BE2C (cell line): ENCODE measurements around the gene NFATC1.

Experiments used
- DNase-seq: peaks from one replicate; pipeline ENCODE4 v3.0.0-alpha.2; 2020
- H3K27me3 ChIP-seq: fragments of 250-450 bp; sonication (Bioruptor Pico); 2 replicates; pipeline ENCODE4 v1.5.1; 2020; ENCODE audit warnings: mild to moderate bottlenecking
- H3K36me3 ChIP-seq: fragments of 250-450 bp; sonication (Bioruptor Pico); 2 replicates; pipeline ENCODE4 v1.5.1; 2020; ENCODE audit warnings: mild to moderate bottlenecking
- H3K4me1 ChIP-seq: fragments of 250-450 bp; sonication (Bioruptor Pico); 2 replicates; pipeline ENCODE4 v1.5.1; 2020
- H3K4me3 ChIP-seq: 2 replicates; pipeline ENCODE4 v1.5.1; 2011; ENCODE audit warnings: low read depth, low read length
- H3K9me3 ChIP-seq: fragments of 250-450 bp; sonication (Bioruptor Pico); 2 replicates; pipeline ENCODE4 v1.5.1; 2020
- CTCF ChIP-seq: IDR thresholded peaks from 2 replicates; pipeline ENCODE4 v1.5.1; 2012; ENCODE audit warnings: mild to moderate bottlenecking, low read depth, low read length

Gene NFATC1

GRCh38 chr18:79491081-79491551 is 95.4 kb downstream of the NFATC1 start:
- H3K4me1 ChIP-seq, result no peaks in the 10 kb centered on the region
- no peak overlapping the region for H3K4me3 ChIP-seq
- DNase-seq, result no peak
- no peaks in the 10 kb centered on the region for H3K27me3 ChIP-seq
- H3K36me3 ChIP-seq, result no peaks in the 10 kb centered on the region
- TF ChIP-seq CTCF, result no peak
- H3K9me3 ChIP-seq, result no peaks in the 10 kb centered on the region

- DNase-seq, result no peak
- Histone ChIP-seq H3K4me3 (no peak overlapping the region), H3K9me3 (no peaks in the 10 kb centered on the region), H3K4me1 (no peaks in the 10 kb centered on the region), H3K27me3 (no peaks in the 10 kb centered on the region), H3K36me3 (no peaks in the 10 kb centered on the region)
- TF ChIP-seq CTCF, result no peak
Measured at GRCh38 chr18:79493211-79493800, 97.6 kb downstream of the NFATC1 start.

GRCh38 chr18:79493801-79494211 is 98.1 kb downstream of the NFATC1 start:
- Histone ChIP-seq H3K4me3 (no peak overlapping the region), H3K4me1 (no peaks in the 10 kb centered on the region), H3K9me3 (no peaks in the 10 kb centered on the region), H3K36me3 (no peaks in the 10 kb centered on the region), H3K27me3 (no peaks in the 10 kb centered on the region)
- no peak for TF ChIP-seq CTCF
- DNase-seq, result no peak

GRCh38 chr18:79494936-79495335 is 99.2 kb downstream of the NFATC1 start:
- no peak overlapping the region for H3K4me3 ChIP-seq
- TF ChIP-seq CTCF, result no peak
- DNase-seq, result no peak
- H3K9me3 ChIP-seq, result no peaks in the 10 kb centered on the region
- no peaks in the 10 kb centered on the region for H3K36me3 ChIP-seq
- no peaks in the 10 kb centered on the region for H3K4me1 ChIP-seq
- no peaks in the 10 kb centered on the region for H3K27me3 ChIP-seq

- no peaks in the 10 kb centered on the region for H3K36me3 ChIP-seq
- no peak for DNase-seq
- no peaks in the 10 kb centered on the region for H3K27me3 ChIP-seq
- H3K4me1 ChIP-seq, result no peaks in the 10 kb centered on the region
- H3K9me3 ChIP-seq, result no peaks in the 10 kb centered on the region
- H3K4me3 ChIP-seq, result no peak overlapping the region
- TF ChIP-seq CTCF, result no peak
Measured at GRCh38 chr18:79495591-79496071, 99.9 kb downstream of the NFATC1 start.

GRCh38 chr18:79496237-79496977 is 100.7 kb downstream of the NFATC1 start:
- Histone ChIP-seq H3K9me3 (no peaks in the 10 kb centered on the region), H3K36me3 (no peaks in the 10 kb centered on the region), H3K4me1 (no peaks in the 10 kb centered on the region), H3K27me3 (no peaks in the 10 kb centered on the region), H3K4me3 (no peak overlapping the region)
- no peak for TF ChIP-seq CTCF
- DNase-seq, result no peak
